GM23338 (cell line): ENCODE measurements around the gene AGPS.

Experiments used
- CTCF ChIP-seq, 2 experiments: fragments of 200-600 bp in 1 of 2; sonication (generic) in 1 of 2; conservative IDR thresholded peaks; 2 replicates each; pipeline versions ENCODE4 v1.5.1 to v1.6.1; 2016 to 2017; ENCODE audit warnings: antibody characterized with exemption in 2 of 2, low read depth in 2 of 2, mild to moderate bottlenecking in 2 of 2, moderate library complexity in 1 of 2
- EZH2 ChIP-seq: fragments of 200-600 bp; sonication (generic); IDR thresholded peaks from one replicate; pipeline ENCODE4 v1.8.0; 2017; ENCODE audit warnings: antibody characterized with exemption, mild to moderate bottlenecking, low read depth; ENCODE audit not compliant: unreplicated experiment

- no peak for TF ChIP-seq EZH2
- no peak for TF ChIP-seq CTCF (conservative IDR thresholded peaks at IDR 0.05; ENCODE audit: low read depth in 2 of 2)
These were observed 7.4 kb upstream of the AGPS start for GRCh38 chr2:177385151-177385550.
